K562 (cell line): ENCODE data around the gene SND1. TPM values are rescaled to one million over a fixed set of nuclear protein-coding genes. Genes with fewer than 3 reads are reported as not detected.

Experiments
- ARID3B ChIP-seq: fragments of 250-450 bp; sonication (Bioruptor Pico); IDR thresholded peaks from 2 replicates; pipeline ENCODE4 v1.4.0; 2020; ENCODE audit warnings: borderline replicate concordance
- ATF3 ChIP-seq, 2 experiments: fragments of 450-650 bp in 1 of 2; sonication (generic) in 1 of 2; formaldehyde crosslinking in 1 of 2; IDR thresholded peaks in 1 of 2; conservative IDR thresholded peaks in 1 of 2; 2 replicates each; pipeline versions ENCODE4 v1.6.1 to v1.8.1; 2016 to 2023; ENCODE audit warnings: mild to moderate bottlenecking in 2 of 2, moderate library complexity in 2 of 2, inconsistent platforms in 1 of 2, missing genetic modification reagents in 1 of 2
- CUX1 ChIP-seq: fragments of 200-800 bp; sonication (Bioruptor generic); IDR thresholded peaks from 2 replicates; pipeline ENCODE4 v1.6.1; 2016; ENCODE audit warnings: missing genetic modification characterization, missing compliant biosample characterization
- FOXM1 ChIP-seq, 2 experiments: fragments of 450-650 bp in 1 of 2; sonication (generic) in 1 of 2; formaldehyde crosslinking in 1 of 2; IDR thresholded peaks; 2 replicates each; pipeline versions ENCODE4 v1.6.1 to v1.9.0; 2017 to 2022; ENCODE audit warnings: low read depth in 2 of 2, mild to moderate bottlenecking in 2 of 2, missing genetic modification reagents in 1 of 2, moderate library complexity in 1 of 2
- HSF4 ChIP-seq: fragments of 250-450 bp; sonication (Bioruptor Pico); IDR thresholded peaks from 2 replicates; pipeline ENCODE4 v2.1.2; 2022; ENCODE audit warnings: mild to moderate bottlenecking, moderate library complexity, borderline replicate concordance
- KLF1 ChIP-seq: fragments of 450-650 bp; IDR thresholded peaks from 2 replicates; pipeline ENCODE4 v1.6.1; 2016; ENCODE audit warnings: missing genetic modification characterization, missing compliant biosample characterization
- MEF2D ChIP-seq: conservative IDR thresholded peaks from 2 replicates; pipeline ENCODE4 v1.6.1; 2016; ENCODE audit warnings: low read depth, missing genetic modification characterization, missing compliant biosample characterization
- NRF1 ChIP-seq, 2 experiments: fragments of 450-650 bp; IDR thresholded peaks in 1 of 2; conservative IDR thresholded peaks in 1 of 2; 2 replicates each; pipeline ENCODE4 v1.6.1; 2014; ENCODE audit warnings: mild to moderate bottlenecking in 2 of 2
- PPARD ChIP-seq: fragments of 250-450 bp; sonication (Bioruptor Pico); IDR thresholded peaks from 2 replicates; pipeline ENCODE4 v1.8.0; 2022; ENCODE audit warnings: inconsistent platforms, mild to moderate bottlenecking, moderate library complexity
- RBM39 ChIP-seq: fragments of 200-400 bp; formaldehyde crosslinking; optimal IDR thresholded peaks from 2 replicates; pipeline ENCODE3; 2018; ENCODE audit warnings: low read depth, low read length
- RCOR1 ChIP-seq, 2 experiments: IDR thresholded peaks; 2 replicates each; pipeline ENCODE4 v1.6.1; 2012; ENCODE audit warnings: low read depth in 2 of 2, low read length in 2 of 2, borderline replicate concordance in 1 of 2, improper control_type of control experiment in 1 of 2
- SMAD3 ChIP-seq: fragments of 450-650 bp; formaldehyde crosslinking; conservative IDR thresholded peaks from 2 replicates; pipeline ENCODE4 v1.4.0; 2020; ENCODE audit warnings: mild to moderate bottlenecking
- SNIP1 ChIP-seq: fragments of 450-650 bp; IDR thresholded peaks from 2 replicates; pipeline ENCODE4 v1.7.1; 2017; ENCODE audit warnings: low read depth, mild to moderate bottlenecking
- WHSC1 ChIP-seq: IDR thresholded peaks from one replicate; pipeline ENCODE4 v1.6.1; 2012; ENCODE audit warnings: low read length, control low read depth, inconsistent platforms
- ZNF398 ChIP-seq: fragments of 250-450 bp; sonication (Bioruptor Pico); IDR thresholded peaks from 2 replicates; pipeline ENCODE4 v1.8.0; 2021; ENCODE audit warnings: moderate library complexity, mild to moderate bottlenecking, inconsistent platforms
- ZNF431 ChIP-seq: sonication (generic); formaldehyde crosslinking; IDR thresholded peaks from 2 replicates; pipeline ENCODE4 v1.8.0; 2022; ENCODE audit warnings: mild to moderate bottlenecking, missing genetic modification reagents
- ZNF507 ChIP-seq: conservative IDR thresholded peaks from 2 replicates; pipeline ENCODE4 v1.6.1; 2017; ENCODE audit warnings: missing genetic modification characterization, missing compliant biosample characterization
- polyA plus RNA-seq, 8 experiments: library from polyadenylated mRNA; depleted of rRNA in 4 of 8; stranded (reverse) in 5 of 8; unstranded in 3 of 8; fragments of >200 nt; fragmentation: Nextera tagmentation in 2 of 8; fragmentation: Illumina TruSeq in 1 of 8; extraction: Ambion mirVana in 2 of 8; extraction: Trizol in 1 of 8; gene quantifications; 2 replicates each; pipeline versions ENCODE4 v1.2.1 to v1.2.3, GENCODE V29; 2011 to 2014; ENCODE audit warnings: inconsistent platforms in 1 of 8, missing spikeins in 1 of 8
- total RNA-seq, 7 experiments: library from RNA; depleted of rRNA in 6 of 7; stranded (reverse); fragments of >200 nt in 6 of 7; fragmentation: Illumina TruSeq in 2 of 7; extraction: Trizol in 2 of 7; gene quantifications; 2 replicates each; pipeline versions ENCODE4 v1.2.1 to v1.2.3, GENCODE V29; 2011 to 2021; ENCODE audit warnings: low replicate concordance in 1 of 7

SND1 gene
- total and polyA plus RNA-seq, 9 of the 15 experiments (the other 6 are each of a cell fraction or from before 2014, with no cell fraction given), result 46.5 to 307 (median 191) TPM

GRCh38 chr7:127983804-127984332 is 331.9 kb downstream of the SND1 start (continued):
- TF ChIP-seq CUX1 (CRISPR knock-in tag), result no peak
- peak in 1 of 2 experiments; percentile 65; a peak in 2 of 4 replicates for TF ChIP-seq RCOR1 (IDR thresholded peaks at IDR 0.05; ENCODE audit: borderline replicate concordance in 1 of 2, low read depth in 2 of 2, low read length in 2 of 2)
- no peak for TF ChIP-seq SMAD3 (CRISPR knock-in tag)
- 0 out of 2 replicates have a peak, but pooled peaks have one; percentile 18 for TF ChIP-seq FOXM1 (IDR thresholded peaks at IDR 0.05; ENCODE audit: low read depth)
- TF ChIP-seq FOXM1 (CRISPR knock-in tag; IDR thresholded peaks at IDR 0.05; ENCODE audit: low read depth), result no peak
- TF ChIP-seq ATF3 (IDR thresholded peaks at IDR 0.05), result peak; percentile 89
- 0 out of 2 replicates have a peak, but pooled peaks have one; percentile 45 for TF ChIP-seq ATF3 (CRISPR knock-in tag; conservative IDR thresholded peaks at IDR 0.05)
- TF ChIP-seq WHSC1, result no peak
- no peak for TF ChIP-seq ARID3B (CRISPR knock-in tag)
- no peak for TF ChIP-seq HSF4 (CRISPR knock-in tag)
- 0 out of 2 replicates have a peak, but pooled peaks have one; percentile 18 for TF ChIP-seq ZNF431 (CRISPR knock-in tag)
- no peak for TF ChIP-seq SNIP1
- no peak; a peak in 1 of 4 replicates for TF ChIP-seq NRF1 (conservative IDR thresholded peaks at IDR 0.05 in 1 of 2, IDR thresholded peaks at IDR 0.05 in 1 of 2)
- TF ChIP-seq ZNF507 (tag), result no peak
- peak; percentile 62; the same call in 1 of the 2 replicates for TF ChIP-seq MEF2D (tag)
- TF ChIP-seq RBM39, result no peak
- TF ChIP-seq ZNF398, result no peak
- TF ChIP-seq PPARD (CRISPR knock-in tag), result no peak
- peak; percentile 47; the same call in 1 of the 2 replicates for TF ChIP-seq KLF1
